Measurements from ENCODE around the gene CEP63.

Gene CEP63

DNA sequence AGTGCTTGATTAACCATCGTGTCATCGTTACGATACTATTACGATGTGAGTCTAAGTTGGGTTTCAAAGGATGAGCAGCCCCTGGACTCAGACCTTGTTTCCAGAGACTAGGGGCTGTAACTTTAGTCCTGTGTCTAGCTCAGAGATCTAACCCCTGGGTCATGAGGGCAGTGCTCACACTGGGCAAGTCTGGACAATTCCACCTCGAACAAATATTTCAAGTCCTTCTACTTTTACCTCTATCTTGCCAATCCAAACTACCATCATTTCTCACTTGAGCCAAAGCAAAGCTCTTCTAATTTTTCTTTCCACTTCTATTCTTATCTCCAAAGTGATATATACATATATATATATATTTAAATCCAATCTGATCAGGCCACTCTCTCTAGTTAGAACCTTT lies 10.9 kb upstream of the CEP63 start:
- Histone ChIP-seq H3K27ac (no peak overlapping the region), H3K4me3 (no peak overlapping the region)
- DNase-seq (ENCODE audit: low spot score): no peak
- TF ChIP-seq, protein P1, sequence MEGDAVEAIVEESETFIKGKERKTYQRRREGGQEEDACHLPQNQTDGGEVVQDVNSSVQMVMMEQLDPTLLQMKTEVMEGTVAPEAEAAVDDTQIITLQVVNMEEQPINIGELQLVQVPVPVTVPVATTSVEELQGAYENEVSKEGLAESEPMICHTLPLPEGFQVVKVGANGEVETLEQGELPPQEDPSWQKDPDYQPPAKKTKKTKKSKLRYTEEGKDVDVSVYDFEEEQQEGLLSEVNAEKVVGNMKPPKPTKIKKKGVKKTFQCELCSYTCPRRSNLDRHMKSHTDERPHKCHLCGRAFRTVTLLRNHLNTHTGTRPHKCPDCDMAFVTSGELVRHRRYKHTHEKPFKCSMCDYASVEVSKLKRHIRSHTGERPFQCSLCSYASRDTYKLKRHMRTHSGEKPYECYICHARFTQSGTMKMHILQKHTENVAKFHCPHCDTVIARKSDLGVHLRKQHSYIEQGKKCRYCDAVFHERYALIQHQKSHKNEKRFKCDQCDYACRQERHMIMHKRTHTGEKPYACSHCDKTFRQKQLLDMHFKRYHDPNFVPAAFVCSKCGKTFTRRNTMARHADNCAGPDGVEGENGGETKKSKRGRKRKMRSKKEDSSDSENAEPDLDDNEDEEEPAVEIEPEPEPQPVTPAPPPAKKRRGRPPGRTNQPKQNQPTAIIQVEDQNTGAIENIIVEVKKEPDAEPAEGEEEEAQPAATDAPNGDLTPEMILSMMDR (IDR thresholded peaks at IDR 0.05): no peak

DNA sequence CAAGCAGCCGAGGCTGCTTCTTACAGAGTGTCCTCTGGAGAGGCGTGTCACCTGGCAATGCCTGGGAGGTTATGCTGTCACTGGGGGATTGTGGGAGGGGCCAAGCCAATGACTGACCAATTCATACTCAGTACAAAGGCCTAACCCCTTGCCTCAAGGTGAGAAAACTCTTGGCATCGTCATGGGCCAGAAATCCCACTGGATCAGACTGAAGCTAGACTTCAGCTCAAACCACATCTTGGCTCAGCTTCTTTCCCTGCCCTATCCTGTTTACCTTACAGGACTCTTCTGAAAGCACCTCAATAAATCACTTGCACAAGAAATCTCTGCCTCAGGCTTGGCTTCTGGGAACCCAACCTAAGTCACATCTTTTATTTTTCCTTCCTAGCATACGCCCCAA lies 9.6 kb upstream of the CEP63 start:
- Histone ChIP-seq H3K4me3 (no peak overlapping the region), H3K27ac (no peak overlapping the region)
- no peak for DNase-seq (ENCODE audit: low spot score)
- TF ChIP-seq, protein P1 (IDR thresholded peaks at IDR 0.05): no peak

DNA sequence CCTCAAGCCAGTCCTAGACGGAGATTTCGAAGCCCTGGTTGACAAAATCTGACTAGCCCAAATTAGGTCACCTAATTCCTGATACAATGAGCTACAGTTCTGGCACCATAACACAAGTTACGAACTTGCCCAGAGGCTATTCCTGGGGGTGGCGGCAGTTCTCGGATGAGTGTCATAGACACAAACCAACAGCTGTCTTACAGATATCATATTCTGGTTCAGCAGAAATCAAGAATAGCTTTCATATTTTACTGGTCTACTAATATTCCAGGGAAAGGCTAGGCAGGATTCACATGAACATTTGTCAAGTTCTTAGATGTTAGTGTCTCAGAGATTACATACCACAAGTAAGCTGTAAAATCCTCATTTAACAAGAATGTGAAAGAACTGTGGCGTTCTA lies 8.9 kb upstream of the CEP63 start:
- DNase-seq (ENCODE audit: low spot score): no peak
- Histone ChIP-seq H3K27ac (no peak overlapping the region), H3K4me3 (no peak overlapping the region)
- TF ChIP-seq, protein P1 (IDR thresholded peaks at IDR 0.05): no peak

DNA sequence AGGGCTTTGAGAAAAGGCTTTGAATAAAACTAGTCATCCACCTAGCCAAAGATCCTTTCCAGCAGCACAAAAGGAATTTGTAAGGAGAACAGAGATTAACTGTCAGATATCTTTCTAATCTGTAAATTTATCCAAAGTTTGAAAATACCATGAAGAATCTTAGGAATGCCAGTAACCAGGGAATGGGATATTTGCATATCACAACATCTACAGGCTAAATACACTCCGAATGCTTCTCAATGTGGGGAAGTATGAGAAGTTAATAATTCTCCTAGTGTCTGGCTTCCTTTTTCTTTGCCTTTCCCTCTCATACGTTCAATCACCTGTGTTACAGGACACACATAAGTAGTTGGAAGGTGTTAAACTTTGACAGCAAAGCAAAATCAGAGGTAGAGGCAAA lies 7.9 kb upstream of the CEP63 start:
- TF ChIP-seq, protein P1 (IDR thresholded peaks at IDR 0.05): no peak
- H3K4me3 ChIP-seq: no peak overlapping the region
- no peak overlapping the region for H3K27ac ChIP-seq
- DNase-seq (ENCODE audit: low spot score): no peak

DNA sequence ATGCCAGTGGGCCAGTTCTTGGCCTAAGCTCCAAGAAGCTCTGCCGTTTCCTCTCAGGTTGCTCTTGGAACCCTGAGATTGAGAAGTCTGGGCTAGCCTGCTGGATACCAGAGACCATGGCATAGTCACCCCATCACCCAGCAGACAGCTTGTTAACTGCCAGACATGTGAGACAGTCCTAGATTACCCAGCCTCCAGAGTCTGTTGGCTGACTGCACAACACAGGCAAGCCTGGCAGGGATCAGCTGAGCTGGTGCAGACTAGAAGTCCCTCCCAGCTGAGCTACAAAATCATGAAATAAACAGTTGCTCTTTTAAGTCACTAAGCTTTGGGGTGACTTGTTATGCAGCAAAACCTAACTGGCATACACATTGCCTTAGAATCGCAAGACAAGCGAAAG lies 5.3 kb upstream of the CEP63 start:
- no peak for DNase-seq (ENCODE audit: low spot score)
- Histone ChIP-seq H3K27ac (no peak overlapping the region), H3K4me3 (no peak overlapping the region)
- TF ChIP-seq, protein P1 (IDR thresholded peaks at IDR 0.05): no peak

DNA sequence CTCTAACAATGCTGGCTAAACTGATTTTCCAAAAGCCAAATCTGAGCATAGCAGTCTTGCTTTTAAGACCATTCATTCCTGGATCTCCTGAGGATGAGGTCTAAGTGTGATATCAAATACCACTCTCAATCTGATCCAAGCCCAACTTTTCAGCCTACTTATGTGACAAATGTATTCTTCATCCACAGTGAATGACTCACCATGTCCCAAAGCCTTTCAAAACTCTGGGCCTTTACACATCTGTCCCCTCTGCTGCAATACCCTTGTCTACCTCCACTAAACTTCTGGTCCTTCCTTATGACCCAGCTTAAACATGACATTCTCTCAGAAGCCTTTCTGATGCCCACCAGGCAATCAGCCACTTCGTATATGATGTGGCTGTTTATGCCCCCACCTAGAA lies 4.7 kb upstream of the CEP63 start:
- Histone ChIP-seq H3K4me3 (no peak overlapping the region), H3K27ac (no peak overlapping the region)
- TF ChIP-seq, protein P1 (IDR thresholded peaks at IDR 0.05): no peak
- DNase-seq (ENCODE audit: low spot score): no peak

DNA sequence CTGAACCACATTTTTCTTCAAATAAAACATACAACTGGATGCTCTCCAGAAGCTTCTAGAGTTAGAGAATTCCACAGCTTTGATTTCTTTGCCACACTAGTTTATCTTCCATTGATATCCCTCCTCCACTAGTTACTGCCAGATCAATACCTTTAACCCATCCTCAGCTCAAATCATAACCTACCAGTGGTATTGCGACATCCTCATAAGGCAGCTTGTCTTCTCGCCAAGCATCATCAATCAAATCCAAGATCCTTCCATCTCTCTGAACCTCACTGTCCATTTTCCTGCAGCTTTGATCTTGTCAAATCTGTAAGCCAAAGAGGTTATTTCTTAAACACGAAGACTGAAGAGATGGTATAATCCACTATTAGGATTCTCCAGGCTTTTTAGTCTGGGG lies 3.2 kb upstream of the CEP63 start:
- TF ChIP-seq, protein P1 (IDR thresholded peaks at IDR 0.05): no peak
- no peak for DNase-seq (ENCODE audit: low spot score)
- H3K4me3 ChIP-seq: no peak overlapping the region
- peak overlapping the region; percentile 33 to 98 for H3K27ac ChIP-seq

Data from coronary artery (tissue), 2 donors.